ENCODE results near the gene SHQ1.

The SHQ1 gene

DNA sequence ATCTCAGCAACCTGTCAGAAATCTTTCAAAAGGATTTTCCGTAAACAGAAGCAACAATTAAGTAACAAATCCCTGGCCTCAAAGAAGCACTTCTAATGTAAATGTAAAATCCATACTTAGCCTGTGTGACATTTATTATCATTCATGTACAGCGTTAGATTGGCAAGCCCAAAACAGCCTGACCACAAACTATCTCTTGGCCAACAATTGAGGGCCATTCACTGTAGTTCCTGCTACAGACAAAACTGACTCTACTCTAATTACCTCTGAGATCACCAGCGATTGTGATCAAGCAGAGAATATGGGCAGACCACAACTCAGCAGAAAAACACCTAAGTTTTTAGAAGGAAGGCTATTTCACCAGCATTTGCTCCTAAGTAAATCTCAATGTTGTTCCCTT lies 9.2 kb downstream of the SHQ1 start:
- Histone ChIP-seq H2BK5ac (ENCODE audit: low read length) (no peak overlapping the region), H3K36me3 (ENCODE audit: control insufficient read depth, insufficient read depth, low read length) (peaks cover 4% of the 10 kb centered on the region), H3K9ac (ENCODE audit: low read length) (no peak overlapping the region), H2BK120ac (ENCODE audit: low read depth, low read length) (no peak overlapping the region), H3K4me2 (ENCODE audit: low read length) (no peak overlapping the region), H3K4me3 (ENCODE audit: low read length) (no peak overlapping the region), H3K23ac (ENCODE audit: low read length) (no peak overlapping the region), H3K79me2 (ENCODE audit: control insufficient read depth, insufficient read depth, low read length) (no peaks in the 10 kb centered on the region), H2AK5ac (ENCODE audit: low read length) (no peak overlapping the region), H2BK15ac (replicated peaks; ENCODE audit: low read depth) (no peak overlapping the region), H4K5ac (ENCODE audit: low read length) (no peak overlapping the region), H3K4ac (ENCODE audit: low read depth, low read length) (no peak overlapping the region), H4K8ac (ENCODE audit: low read depth, low read length) (no peak overlapping the region), H3K18ac (ENCODE audit: low read length) (no peak overlapping the region), H3K79me1 (ENCODE audit: low read length) (no peaks in the 10 kb centered on the region), H3K27me3 (ENCODE audit: insufficient read depth, low read length, poor library complexity) (no peaks in the 10 kb centered on the region), H3K27ac (ENCODE audit: low read depth, low read length) (no peak overlapping the region), H3K56ac (ENCODE audit: low read length) (no peak overlapping the region), H3K4me1 (ENCODE audit: control insufficient read depth, low read depth, low read length) (no peaks in the 10 kb centered on the region)
- no CpG with 5 or more reads among the region's 3 CpGs for WGBS (ENCODE audit: extremely low coverage, insufficient coverage, low lambda C conversion rate)
- no peak for DNase-seq

DNA sequence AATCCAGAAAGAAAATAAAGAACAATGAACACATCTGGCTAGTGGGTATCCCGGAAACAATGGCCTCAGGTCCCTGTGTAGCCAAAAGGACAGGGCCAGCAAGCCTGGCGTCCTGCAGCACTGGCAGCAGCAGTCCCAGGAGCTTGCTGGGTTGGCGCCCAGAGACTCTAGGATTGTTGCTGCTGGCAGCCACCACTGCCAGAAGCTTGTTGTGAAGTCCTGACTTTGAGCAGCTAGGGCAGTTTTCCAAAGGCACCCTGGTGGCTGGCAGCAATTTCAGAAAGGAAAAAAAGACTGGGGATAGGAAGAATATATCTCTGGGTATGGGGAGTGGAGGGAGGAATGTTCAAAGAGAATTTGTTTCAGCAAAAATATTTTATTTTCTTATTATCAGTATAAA lies 11.3 kb downstream of the SHQ1 start:
- Histone ChIP-seq H3K79me2 (ENCODE audit: control insufficient read depth, insufficient read depth, low read length) (no peaks in the 10 kb centered on the region), H2AK5ac (ENCODE audit: low read length) (no peak overlapping the region), H2BK120ac (ENCODE audit: low read depth, low read length) (no peak overlapping the region), H3K9ac (ENCODE audit: low read length) (no peak overlapping the region), H3K4me2 (ENCODE audit: low read length) (no peak overlapping the region), H3K23ac (ENCODE audit: low read length) (no peak overlapping the region), H3K79me1 (ENCODE audit: low read length) (no peaks in the 10 kb centered on the region), H2BK5ac (ENCODE audit: low read length) (no peak overlapping the region), H3K27ac (ENCODE audit: low read depth, low read length) (no peak overlapping the region), H3K27me3 (ENCODE audit: insufficient read depth, low read length, poor library complexity) (no peaks in the 10 kb centered on the region), H2BK15ac (replicated peaks; ENCODE audit: low read depth) (no peak overlapping the region), H3K18ac (ENCODE audit: low read length) (no peak overlapping the region), H4K5ac (ENCODE audit: low read length) (no peak overlapping the region), H4K8ac (ENCODE audit: low read depth, low read length) (no peak overlapping the region), H3K36me3 (ENCODE audit: control insufficient read depth, insufficient read depth, low read length) (peaks cover 4% of the 10 kb centered on the region), H3K56ac (ENCODE audit: low read length) (no peak overlapping the region), H3K4me1 (ENCODE audit: control insufficient read depth, low read depth, low read length) (no peaks in the 10 kb centered on the region), H3K4me3 (ENCODE audit: low read length) (no peak overlapping the region), H3K4ac (ENCODE audit: low read depth, low read length) (no peak overlapping the region)
- no CpG with 5 or more reads among the region's 3 CpGs for WGBS (ENCODE audit: extremely low coverage, insufficient coverage, low lambda C conversion rate)
- no peak for DNase-seq

DNA sequence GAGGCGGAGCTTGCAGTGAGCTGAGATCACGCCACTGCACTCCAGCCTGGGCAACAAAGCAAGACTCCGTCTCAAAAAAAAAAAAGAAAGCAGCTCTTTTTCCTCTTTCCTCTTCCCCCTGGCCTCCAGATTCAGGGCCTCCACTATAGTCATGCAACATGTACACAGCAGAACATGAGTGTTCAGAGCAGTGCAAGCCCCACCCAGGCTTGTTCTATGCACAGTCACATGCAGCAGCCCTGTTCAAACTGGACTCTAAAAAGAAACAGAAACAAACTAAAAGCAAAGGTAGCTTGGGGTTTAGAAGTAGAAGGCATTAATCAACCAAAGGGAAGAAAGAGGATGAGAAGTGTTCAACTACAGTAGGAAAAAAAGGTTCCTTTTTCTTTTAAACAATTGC lies 11.8 kb downstream of the SHQ1 start:
- Histone ChIP-seq H3K18ac (ENCODE audit: low read length) (no peak overlapping the region), H3K9ac (ENCODE audit: low read length) (no peak overlapping the region), H3K4me2 (ENCODE audit: low read length) (no peak overlapping the region), H3K4me1 (ENCODE audit: control insufficient read depth, low read depth, low read length) (no peaks in the 10 kb centered on the region), H3K36me3 (ENCODE audit: control insufficient read depth, insufficient read depth, low read length) (peaks cover 3% of the 10 kb centered on the region), H3K27me3 (ENCODE audit: insufficient read depth, low read length, poor library complexity) (no peaks in the 10 kb centered on the region), H3K4me3 (ENCODE audit: low read length) (no peak overlapping the region), H3K23ac (ENCODE audit: low read length) (no peak overlapping the region), H3K79me1 (ENCODE audit: low read length) (no peaks in the 10 kb centered on the region), H2AK5ac (ENCODE audit: low read length) (no peak overlapping the region), H4K5ac (ENCODE audit: low read length) (no peak overlapping the region), H2BK5ac (ENCODE audit: low read length) (no peak overlapping the region), H3K4ac (ENCODE audit: low read depth, low read length) (no peak overlapping the region), H2BK120ac (ENCODE audit: low read depth, low read length) (no peak overlapping the region), H4K8ac (ENCODE audit: low read depth, low read length) (no peak overlapping the region), H3K79me2 (ENCODE audit: control insufficient read depth, insufficient read depth, low read length) (no peaks in the 10 kb centered on the region), H3K27ac (ENCODE audit: low read depth, low read length) (no peak overlapping the region), H2BK15ac (replicated peaks; ENCODE audit: low read depth) (no peak overlapping the region), H3K56ac (ENCODE audit: low read length) (no peak overlapping the region)
- no CpG with 5 or more reads among the region's 3 CpGs for WGBS (ENCODE audit: extremely low coverage, insufficient coverage, low lambda C conversion rate)
- no peak for DNase-seq

DNA sequence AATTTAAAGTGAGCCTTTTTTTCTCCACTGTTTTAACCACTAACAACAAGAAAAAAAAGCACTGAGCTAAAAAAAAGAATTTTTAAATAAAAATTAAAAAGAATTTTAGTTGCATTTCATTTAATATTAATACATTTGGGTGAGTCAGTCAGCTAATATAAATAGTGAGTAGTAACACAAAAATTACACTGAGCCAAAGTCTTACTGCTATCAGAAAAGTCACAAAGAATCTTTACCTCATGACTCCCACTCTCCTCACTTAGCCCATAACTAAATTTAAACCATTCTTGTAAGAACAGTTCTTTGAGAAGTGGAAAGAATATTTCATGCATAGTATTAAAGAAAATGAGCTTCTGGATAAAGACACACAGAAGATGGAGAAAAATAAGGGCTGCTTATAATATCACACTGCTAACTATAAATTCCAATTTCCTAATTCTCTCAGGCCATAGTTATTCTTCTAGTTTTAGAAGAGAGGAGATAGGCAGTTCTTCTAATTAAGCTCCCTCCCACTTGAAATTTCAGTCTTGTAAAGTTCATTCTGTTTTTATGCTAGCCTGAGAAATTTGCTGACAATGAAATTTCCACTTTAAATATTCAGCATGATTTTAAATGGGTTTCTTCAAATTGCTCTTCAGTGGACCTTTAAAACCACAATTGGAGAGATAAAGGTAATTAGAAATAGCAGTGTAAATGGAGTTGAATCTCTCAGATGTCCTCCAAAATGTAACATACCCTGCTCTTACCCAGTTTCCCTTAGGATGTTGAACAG lies 17.6 kb downstream of the SHQ1 start:
- Histone ChIP-seq H4K8ac (ENCODE audit: low read depth, low read length) (no peak overlapping the region), H4K5ac (ENCODE audit: low read length) (no peak overlapping the region), H3K4ac (ENCODE audit: low read depth, low read length) (no peak overlapping the region), H3K9ac (ENCODE audit: low read length) (no peak overlapping the region), H2BK120ac (ENCODE audit: low read depth, low read length) (no peak overlapping the region), H3K79me2 (ENCODE audit: control insufficient read depth, insufficient read depth, low read length) (no peaks in the 10 kb centered on the region), H3K4me3 (ENCODE audit: low read length) (no peak overlapping the region), H3K36me3 (ENCODE audit: control insufficient read depth, insufficient read depth, low read length) (no peaks in the 10 kb centered on the region), H3K27ac (ENCODE audit: low read depth, low read length) (no peak overlapping the region), H3K27me3 (ENCODE audit: insufficient read depth, low read length, poor library complexity) (no peaks in the 10 kb centered on the region), H2AK5ac (ENCODE audit: low read length) (no peak overlapping the region), H3K18ac (ENCODE audit: low read length) (no peak overlapping the region), H2BK5ac (ENCODE audit: low read length) (no peak overlapping the region), H2BK15ac (replicated peaks; ENCODE audit: low read depth) (no peak overlapping the region), H3K4me2 (ENCODE audit: low read length) (no peak overlapping the region), H3K23ac (ENCODE audit: low read length) (no peak overlapping the region), H3K4me1 (ENCODE audit: control insufficient read depth, low read depth, low read length) (no peaks in the 10 kb centered on the region), H3K79me1 (ENCODE audit: low read length) (no peaks in the 10 kb centered on the region), H3K56ac (ENCODE audit: low read length) (no peak overlapping the region)
- DNase-seq = no peak

DNA sequence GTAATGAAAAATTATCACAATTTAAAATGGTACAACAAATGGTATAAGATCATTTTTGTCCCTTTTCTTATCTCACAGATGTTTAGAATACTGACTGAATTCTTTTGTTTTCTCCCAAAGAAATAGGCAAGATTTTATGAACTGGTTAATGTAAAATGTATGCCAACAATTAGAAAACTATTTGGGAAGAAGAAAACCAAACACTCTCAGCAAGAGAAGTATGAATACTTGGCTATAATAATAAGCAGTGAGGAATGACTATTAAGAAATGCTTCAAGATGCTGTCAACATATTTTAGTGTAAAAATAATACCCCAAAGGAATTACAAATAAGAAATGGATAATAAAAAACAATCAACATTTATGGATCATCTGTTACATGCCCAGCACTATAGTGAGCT lies 18.5 kb downstream of the SHQ1 start:
- H2BK5ac ChIP-seq (ENCODE audit: low read length) = no peak overlapping the region
- no peak overlapping the region for H2AK5ac ChIP-seq (ENCODE audit: low read length)
- H4K8ac ChIP-seq (ENCODE audit: low read depth, low read length) = no peak overlapping the region
- H2BK15ac ChIP-seq (replicated peaks; ENCODE audit: low read depth) = no peak overlapping the region
- H4K5ac ChIP-seq (ENCODE audit: low read length) = no peak overlapping the region
- H3K23ac ChIP-seq (ENCODE audit: low read length) = no peak overlapping the region
- no peak overlapping the region for H3K27ac ChIP-seq (ENCODE audit: low read depth, low read length)
- H3K79me2 ChIP-seq (ENCODE audit: control insufficient read depth, insufficient read depth, low read length) = no peaks in the 10 kb centered on the region
- H3K4ac ChIP-seq (ENCODE audit: low read depth, low read length) = no peak overlapping the region
- no peak overlapping the region for H3K4me3 ChIP-seq (ENCODE audit: low read length)
- no peak overlapping the region for H3K56ac ChIP-seq (ENCODE audit: low read length)
- H3K79me1 ChIP-seq (ENCODE audit: low read length) = peaks cover 1% of the 10 kb centered on the region
- no peak overlapping the region for H2BK120ac ChIP-seq (ENCODE audit: low read depth, low read length)
- H3K4me1 ChIP-seq (ENCODE audit: control insufficient read depth, low read depth, low read length) = no peaks in the 10 kb centered on the region
- no peaks in the 10 kb centered on the region for H3K36me3 ChIP-seq (ENCODE audit: control insufficient read depth, insufficient read depth, low read length)
- H3K4me2 ChIP-seq (ENCODE audit: low read length) = no peak overlapping the region
- no peak for DNase-seq
- no peaks in the 10 kb centered on the region for H3K27me3 ChIP-seq (ENCODE audit: insufficient read depth, low read length, poor library complexity)
- no peak overlapping the region for H3K18ac ChIP-seq (ENCODE audit: low read length)
- no peak overlapping the region for H3K9ac ChIP-seq (ENCODE audit: low read length)

DNA sequence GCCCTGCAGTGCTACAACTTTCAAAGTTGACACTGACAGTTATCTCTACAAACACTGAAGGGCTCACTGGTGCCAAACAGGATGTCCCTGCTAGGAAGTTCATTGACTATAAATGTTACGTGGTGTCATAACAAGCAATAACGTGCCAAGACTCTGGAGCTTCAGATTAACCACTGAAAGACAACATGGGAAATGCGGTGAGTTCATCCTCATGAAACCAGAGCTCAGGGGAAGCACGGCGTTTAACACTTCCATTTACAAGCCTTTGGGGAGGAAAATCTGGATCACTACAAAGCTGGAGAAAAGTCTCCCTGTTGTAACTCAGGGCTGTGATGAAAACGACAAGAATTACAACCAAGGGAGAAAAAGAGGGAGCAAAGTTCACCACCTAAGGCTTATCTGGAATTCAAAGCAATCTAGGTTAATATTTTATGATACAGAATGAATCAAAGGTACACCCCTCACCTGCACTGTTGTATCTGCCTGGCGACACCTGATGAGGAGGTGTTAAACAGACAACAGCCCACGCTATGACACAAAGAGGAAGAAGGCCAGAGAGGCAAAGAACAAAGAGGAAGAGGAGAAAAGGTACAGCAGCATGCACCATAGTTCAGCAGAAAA lies 27.0 kb downstream of the SHQ1 start:
- no peak overlapping the region for H2BK15ac ChIP-seq (replicated peaks; ENCODE audit: low read depth)
- no peak overlapping the region for H3K4me2 ChIP-seq (ENCODE audit: low read length)
- WGBS (ENCODE audit: extremely low coverage, insufficient coverage, low lambda C conversion rate) = no CpG with 5 or more reads among the region's 8 CpGs
- H3K79me2 ChIP-seq (ENCODE audit: control insufficient read depth, insufficient read depth, low read length) = no peaks in the 10 kb centered on the region
- H3K79me1 ChIP-seq (ENCODE audit: low read length) = peaks cover 1% of the 10 kb centered on the region
- H3K4me3 ChIP-seq (ENCODE audit: low read length) = no peak overlapping the region
- no peak overlapping the region for H3K27ac ChIP-seq (ENCODE audit: low read depth, low read length)
- no peak overlapping the region for H2BK5ac ChIP-seq (ENCODE audit: low read length)
- H4K5ac ChIP-seq (ENCODE audit: low read length) = no peak overlapping the region
- H3K56ac ChIP-seq (ENCODE audit: low read length) = no peak overlapping the region
- no peak overlapping the region for H3K4ac ChIP-seq (ENCODE audit: low read depth, low read length)
- H2BK120ac ChIP-seq (ENCODE audit: low read depth, low read length) = no peak overlapping the region
- no peaks in the 10 kb centered on the region for H3K36me3 ChIP-seq (ENCODE audit: control insufficient read depth, insufficient read depth, low read length)
- no peak for DNase-seq
- no peak overlapping the region for H3K18ac ChIP-seq (ENCODE audit: low read length)
- H2AK5ac ChIP-seq (ENCODE audit: low read length) = no peak overlapping the region
- no peaks in the 10 kb centered on the region for H3K4me1 ChIP-seq (ENCODE audit: control insufficient read depth, low read depth, low read length)
- H3K9ac ChIP-seq (ENCODE audit: low read length) = no peak overlapping the region
- H4K8ac ChIP-seq (ENCODE audit: low read depth, low read length) = no peak overlapping the region
- no peaks in the 10 kb centered on the region for H3K27me3 ChIP-seq (ENCODE audit: insufficient read depth, low read length, poor library complexity)
- H3K23ac ChIP-seq (ENCODE audit: low read length) = no peak overlapping the region
